Activated CD8-positive, alpha-beta T cell treated with anti-CD3 and anti-CD28 coated beads for 36 hours (primary cell): ENCODE data around the gene CEACAM6. TPM values are rescaled to one million over a fixed set of nuclear protein-coding genes. Genes with fewer than 3 reads are reported as not detected.
"Not testable (repeated sequence)": the region's sequence is repeated elsewhere in the genome, so short reads cannot be mapped to it uniquely, and the experiment has no call there.

Experiments
- ATAC-seq: fragments of 200-7000 bp; cut with Tn5 transposase; one replicate; pipeline ENCODE4 v1.10.0; 2021; ENCODE audit warnings: mild to moderate bottlenecking, moderate library complexity
- CTCF ChIA-PET: fragments of 350-600 bp; sonication (Branson Sonifier 250); formaldehyde crosslinking; loops from one replicate; lab custom pipeline; 2021; ENCODE audit warnings: antibody characterized with exemption; lab: Charles Lee
- POLR2A ChIA-PET: fragments of 350-600 bp; sonication (Branson Sonifier 250); formaldehyde crosslinking; loops from one replicate; lab custom pipeline; 2021; ENCODE audit warnings: antibody characterized with exemption; lab: Charles Lee
- DNase-seq: peaks from one replicate; pipeline ENCODE4 v3.0.0-alpha.2; 2020
- H3K27ac Mint-ChIP-seq: one replicate; pipeline ENCODE4 v1.8.0; 2021; ENCODE audit warnings: mild to moderate bottlenecking, mixed read lengths
- H3K27me3 Mint-ChIP-seq: one replicate; pipeline ENCODE4 v1.8.0; 2021; ENCODE audit warnings: mixed read lengths
- H3K36me3 Mint-ChIP-seq: one replicate; pipeline ENCODE4 v1.8.0; 2021; ENCODE audit warnings: low read depth, mixed read lengths
- H3K4me1 Mint-ChIP-seq: one replicate; pipeline ENCODE4 v1.8.0; 2021; ENCODE audit warnings: low read depth, mixed read lengths
- H3K4me3 Mint-ChIP-seq: one replicate; pipeline ENCODE4 v1.8.0; 2021; ENCODE audit warnings: mild to moderate bottlenecking, moderate library complexity, mixed read lengths
- H3K9me3 Mint-ChIP-seq: one replicate; pipeline ENCODE4 v1.8.0; 2021; ENCODE audit warnings: mixed read lengths
- intact Hi-C: fragments of 100-400 bp; cut with micrococcal nuclease; formaldehyde crosslinking; loops from one replicate; pipeline ENCODE4 v1.10.0; 2022
- total RNA-seq, 2 experiments: library from RNA; stranded (reverse); gene quantifications; one replicate each; pipeline ENCODE4 v1.2.3, GENCODE V29; 2021
- TF ChIP-seq, protein P1 (sequence below): fragments of 200-600 bp; IDR thresholded peaks from one replicate; pipeline ENCODE4 v1.8.0; 2022; ENCODE audit warnings: antibody characterized with exemption, mild to moderate bottlenecking

Gene CEACAM6
- total RNA-seq, 2 experiments from 2014 or later: not detected

DNA sequence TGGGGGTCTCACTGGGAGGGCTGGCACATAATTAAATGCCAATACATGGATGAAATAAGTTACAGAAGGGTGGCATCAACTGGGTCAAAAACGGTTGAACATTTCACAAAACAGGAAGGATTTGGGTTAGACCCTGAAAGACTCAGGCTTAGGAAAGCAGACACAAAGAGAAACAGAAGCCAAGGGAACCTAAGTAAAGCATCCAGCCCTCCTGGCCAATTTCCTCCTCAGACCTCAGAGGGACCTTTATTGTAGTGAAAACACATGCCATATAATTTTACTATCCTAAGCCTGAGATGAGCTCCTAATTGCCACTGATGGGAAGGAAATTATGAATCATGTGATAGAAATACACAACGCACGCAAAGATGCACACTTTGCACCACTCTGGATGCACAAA is 29.0 kb downstream of the CEACAM6 start:
- CTCF ChIA-PET: interaction anchor here (0.8 to 8.2 kb wide), 20 partner anchors 7 to 245 kb away, joined by 3 to 177 read pairs (median 6); partner anchors contain the start of genes CEACAM3 and CEACAM6

DNA sequence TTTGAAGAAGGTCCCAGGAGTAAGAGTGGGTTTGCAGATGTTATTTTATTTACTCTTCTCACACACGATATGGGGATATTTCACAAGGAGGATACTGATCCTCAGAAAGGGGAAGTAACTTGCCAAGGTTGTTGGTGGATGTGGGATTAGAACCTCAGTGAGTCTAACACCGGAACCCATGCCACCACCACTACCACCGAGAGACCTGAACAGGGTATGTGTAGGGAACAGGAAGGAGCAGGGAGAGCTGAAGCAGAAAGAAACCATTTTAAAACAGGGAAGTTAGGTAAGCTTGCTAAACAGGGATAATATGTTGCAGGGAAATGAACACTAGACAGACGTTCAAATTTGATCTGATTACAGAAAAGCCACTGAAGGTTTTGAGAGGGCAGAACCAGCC is 29.4 kb downstream of the CEACAM6 start:
- ChIA-PET CTCF (interaction anchor here (0.8 to 8.2 kb wide), 25 partner anchors 9 to 244 kb away, joined by 3 to 177 read pairs (median 5); partner anchors contain the start of genes CEACAM3 and CEACAM6), POLR2A (no interaction called here)
- Mint-ChIP-seq H3K4me1 (peaks cover 14% of the 10 kb centered on the region), H3K36me3 (no peaks in the 10 kb centered on the region), H3K9me3 (no peaks in the 10 kb centered on the region), H3K27me3 (peaks cover 53% of the 10 kb centered on the region), H3K27ac (no peak overlapping the region), H3K4me3 (no peak overlapping the region)
- intact Hi-C loops: loop anchor here (2.0 kb wide), 1 partner anchor 30 kb away; the partner anchor contains the start of gene CEACAM6
- no peak for DNase-seq
- TF ChIP-seq, protein P1, sequence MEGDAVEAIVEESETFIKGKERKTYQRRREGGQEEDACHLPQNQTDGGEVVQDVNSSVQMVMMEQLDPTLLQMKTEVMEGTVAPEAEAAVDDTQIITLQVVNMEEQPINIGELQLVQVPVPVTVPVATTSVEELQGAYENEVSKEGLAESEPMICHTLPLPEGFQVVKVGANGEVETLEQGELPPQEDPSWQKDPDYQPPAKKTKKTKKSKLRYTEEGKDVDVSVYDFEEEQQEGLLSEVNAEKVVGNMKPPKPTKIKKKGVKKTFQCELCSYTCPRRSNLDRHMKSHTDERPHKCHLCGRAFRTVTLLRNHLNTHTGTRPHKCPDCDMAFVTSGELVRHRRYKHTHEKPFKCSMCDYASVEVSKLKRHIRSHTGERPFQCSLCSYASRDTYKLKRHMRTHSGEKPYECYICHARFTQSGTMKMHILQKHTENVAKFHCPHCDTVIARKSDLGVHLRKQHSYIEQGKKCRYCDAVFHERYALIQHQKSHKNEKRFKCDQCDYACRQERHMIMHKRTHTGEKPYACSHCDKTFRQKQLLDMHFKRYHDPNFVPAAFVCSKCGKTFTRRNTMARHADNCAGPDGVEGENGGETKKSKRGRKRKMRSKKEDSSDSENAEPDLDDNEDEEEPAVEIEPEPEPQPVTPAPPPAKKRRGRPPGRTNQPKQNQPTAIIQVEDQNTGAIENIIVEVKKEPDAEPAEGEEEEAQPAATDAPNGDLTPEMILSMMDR: no peak
- ATAC-seq: no peak

More for the DNA sequence above, 29.0 kb downstream of the CEACAM6 start:
- intact Hi-C loops: loop anchor here (2.0 kb wide), 1 partner anchor 30 kb away; the partner anchor contains the start of gene CEACAM6
- TF ChIP-seq, protein P1: no peak
- no peak for DNase-seq
- peaks cover 14% of the 10 kb centered on the region for H3K4me1 Mint-ChIP-seq
- no peak overlapping the region for H3K4me3 Mint-ChIP-seq
- no peak for ATAC-seq
- no peak overlapping the region for H3K27ac Mint-ChIP-seq
- H3K36me3 Mint-ChIP-seq: no peaks in the 10 kb centered on the region
- POLR2A ChIA-PET: interaction anchor here (0.6 kb wide), 1 partner anchor 190 kb away, joined by 3 read pairs; no protein-coding TSS in a partner anchor
- H3K27me3 Mint-ChIP-seq: peaks cover 54% of the 10 kb centered on the region
- H3K9me3 Mint-ChIP-seq: no peaks in the 10 kb centered on the region

DNA sequence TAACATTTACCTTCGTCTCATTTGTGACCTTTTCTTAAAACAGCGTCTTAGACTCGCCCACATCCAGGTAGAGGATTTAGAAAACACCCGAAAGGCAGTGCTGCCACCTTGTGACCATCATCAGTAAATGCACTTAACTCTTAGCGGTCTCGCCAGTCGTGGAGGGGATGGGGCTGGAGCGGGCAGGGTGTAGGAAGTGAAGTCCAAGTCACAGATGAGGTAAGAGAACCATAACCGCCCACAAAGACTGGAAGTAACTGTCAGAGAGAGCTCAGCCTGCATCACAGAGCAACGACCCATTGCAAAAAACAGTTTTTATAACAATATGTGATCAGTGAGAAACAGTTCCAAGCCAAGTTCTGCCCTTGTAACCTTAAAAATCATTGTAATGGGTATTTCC is 30.3 kb downstream of the CEACAM6 start:
- peak; percentile 88 for DNase-seq
- Mint-ChIP-seq H3K27ac (no peak overlapping the region), H3K27me3 (peaks cover 50% of the 10 kb centered on the region), H3K9me3 (no peaks in the 10 kb centered on the region), H3K4me3 (no peak overlapping the region), H3K4me1 (peaks cover 14% of the 10 kb centered on the region), H3K36me3 (no peaks in the 10 kb centered on the region)
- intact Hi-C loops: loop anchor here (2.0 kb wide), 1 partner anchor 31 kb away; the partner anchor contains the start of gene CEACAM6
- ChIA-PET CTCF (interaction anchor here (0.7 to 8.2 kb wide), 20 partner anchors 9 to 244 kb away, joined by 3 to 177 read pairs (median 5); partner anchors contain the start of genes CEACAM3 and CEACAM6), POLR2A (no interaction called here)
- ATAC-seq: peak; percentile 98
- TF ChIP-seq, protein P1: peak; percentile 94

DNA sequence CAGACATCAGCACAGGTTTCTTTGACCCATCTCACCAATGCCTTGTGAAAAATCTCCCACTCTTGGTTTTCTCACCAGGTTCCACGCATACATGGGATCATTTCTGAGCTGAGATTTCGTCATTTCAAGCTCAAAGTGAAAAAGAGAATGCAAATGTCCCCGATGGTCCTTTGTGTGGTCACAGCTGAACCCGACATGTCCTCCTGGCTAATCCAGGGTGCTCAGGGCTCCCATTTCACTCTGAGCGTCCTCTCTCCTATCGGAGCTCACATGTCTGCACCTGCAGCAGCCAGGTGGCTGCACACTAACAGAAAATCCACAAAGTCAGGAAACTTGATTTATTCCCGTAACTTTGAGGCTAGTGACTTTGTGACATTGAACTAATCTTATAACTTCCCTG is 31.7 kb downstream of the CEACAM6 start:
- no peaks in the 10 kb centered on the region for H3K9me3 Mint-ChIP-seq
- H3K27ac Mint-ChIP-seq: no peak overlapping the region
- H3K4me3 Mint-ChIP-seq: no peak overlapping the region
- CTCF ChIA-PET: interaction anchor here (0.7 to 8.2 kb wide), 9 partner anchors 7 to 190 kb away, joined by 3 to 177 read pairs (median 4); partner anchors contain the start of genes CEACAM3 and CEACAM6
- intact Hi-C loops: no loop called here
- DNase-seq (no peak), ATAC-seq (no peak)
- H3K27me3 Mint-ChIP-seq: peaks cover 50% of the 10 kb centered on the region
- TF ChIP-seq, protein P1: no peak
- peaks cover 14% of the 10 kb centered on the region for H3K4me1 Mint-ChIP-seq
- POLR2A ChIA-PET: interaction anchor here (0.6 kb wide), 2 partner anchors 610 to 928 kb away, joined by 3 to 5 read pairs; no protein-coding TSS in a partner anchor
- no peaks in the 10 kb centered on the region for H3K36me3 Mint-ChIP-seq

DNA sequence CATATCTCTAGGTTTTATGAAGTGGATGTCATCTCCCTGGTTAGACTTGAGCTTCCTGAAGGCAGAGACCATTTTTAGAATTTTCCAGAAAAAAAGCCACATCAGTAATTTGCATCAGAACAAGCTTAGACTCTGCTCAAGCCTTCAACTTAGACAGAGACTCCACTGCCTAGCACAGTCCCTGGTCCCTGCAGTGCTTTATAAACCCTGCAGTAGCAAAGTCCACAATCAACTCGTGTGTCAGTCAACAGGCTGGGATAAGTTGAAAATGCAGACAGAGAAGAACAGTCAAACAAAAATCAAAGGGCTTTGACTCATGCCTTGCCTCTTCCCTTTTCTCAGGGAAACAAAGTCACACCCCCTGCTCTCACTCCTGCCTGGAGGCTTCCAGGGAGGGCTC is 33.2 kb downstream of the CEACAM6 start:
- H3K27ac Mint-ChIP-seq, POLR2A ChIA-PET, H3K4me3 Mint-ChIP-seq, intact Hi-C loops, DNase-seq, ATAC-seq, H3K36me3 Mint-ChIP-seq, H3K9me3 Mint-ChIP-seq: not testable (repeated sequence)
- Mint-ChIP-seq H3K27me3 (peaks cover 53% of the 10 kb centered on the region), H3K4me1 (peaks cover 14% of the 10 kb centered on the region)
- CTCF ChIA-PET: interaction anchor here (7.8 kb wide), 1 partner anchor 35 kb away, joined by 98 read pairs; the partner anchor contains the start of gene CEACAM6

DNA sequence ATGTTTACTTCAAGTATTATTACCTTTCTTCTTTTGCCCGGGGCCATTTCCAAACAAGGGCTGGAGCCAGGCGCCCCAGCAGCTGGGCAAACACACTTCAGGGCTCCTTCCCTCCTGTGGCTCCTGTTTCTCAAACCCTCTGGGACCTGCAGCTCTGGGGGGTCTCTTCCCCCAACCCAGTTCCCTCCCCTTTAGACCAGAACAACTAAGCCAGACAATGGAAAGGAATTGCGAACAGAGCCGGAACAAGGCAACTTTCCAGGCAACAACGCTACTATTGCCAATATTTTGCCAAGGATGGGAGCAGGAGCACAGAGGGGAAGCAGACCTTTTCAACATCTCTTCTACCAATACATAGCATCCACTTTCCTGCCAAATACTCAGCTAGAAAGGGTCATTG is 33.7 kb downstream of the CEACAM6 start:
- H3K36me3 Mint-ChIP-seq, H3K27ac Mint-ChIP-seq, H3K4me3 Mint-ChIP-seq, intact Hi-C loops, POLR2A ChIA-PET, ATAC-seq, H3K9me3 Mint-ChIP-seq, DNase-seq: not testable (repeated sequence)
- H3K4me1 Mint-ChIP-seq: peaks cover 14% of the 10 kb centered on the region
- H3K27me3 Mint-ChIP-seq: peaks cover 51% of the 10 kb centered on the region
- CTCF ChIA-PET: interaction anchor here (7.8 kb wide), 1 partner anchor 36 kb away, joined by 98 read pairs; the partner anchor contains the start of gene CEACAM6
